H1 (cell line): Measurements from ENCODE around the gene OMP. TPM values are rescaled to one million over a fixed set of nuclear protein-coding genes. Genes with fewer than 3 reads are reported as not detected.

ENCODE experiments used
- ASH2L ChIP-seq: fragments of 200-600, 300-600 bp; sonication (generic); IDR thresholded peaks from one replicate; pipeline ENCODE4 v1.7.1; 2017; ENCODE audit warnings: low read length
- GABPA ChIP-seq: IDR thresholded peaks from 2 replicates; pipeline ENCODE4 v1.6.1; 2011; ENCODE audit warnings: mild to moderate bottlenecking, low read length, moderate library complexity, borderline replicate concordance; ENCODE audit not compliant: insufficient read depth
- MAFK ChIP-seq: IDR thresholded peaks from 2 replicates; pipeline ENCODE4 v1.6.1; 2012; ENCODE audit warnings: low read depth, mild to moderate bottlenecking, improper control_type of control experiment, low read length
- polyA plus RNA-seq, 7 experiments: library from polyadenylated mRNA; depleted of rRNA in 3 of 7; stranded (reverse) in 5 of 7; unstranded in 2 of 7; fragments of >200 nt in 5 of 7; fragments of 200-250 nt in 2 of 7; gene quantifications; 1 replicate in 5 of 7; 2 replicates in 1 of 7; 4 replicates in 1 of 7; pipeline versions ENCODE4 v1.2.1 to v1.2.3, GENCODE V29; 2011 to 2013; ENCODE audit warnings: missing spikeins in 2 of 7, mixed read lengths in 2 of 7
- total RNA-seq: library from RNA; stranded (reverse); fragmentation: NEBNext Ultra II Directional; extraction: Animal tissue kit (Norgen Biotek cat#: 25700); gene quantifications from 2 replicates; pipeline ENCODE4 v1.2.1, GENCODE V29; 2021
- TF ChIP-seq, protein P1 (sequence below), 3 experiments: IDR thresholded peaks; 1 replicate in 2 of 3; 2 replicates in 1 of 3; pipeline versions ENCODE4 v1.5.1 to v1.6.1; 2011; ENCODE audit warnings: low read length in 3 of 3, mild to moderate bottlenecking in 3 of 3, inconsistent platforms in 2 of 3, low read depth in 1 of 3, moderate library complexity in 1 of 3; ENCODE audit not compliant: insufficient read depth in 1 of 3; ENCODE audit errors: control extremely low read depth in 1 of 3

OMP gene
- total and polyA plus RNA-seq, 2 of the 8 experiments (the other 6 are each of a cell fraction or from before 2014, with no cell fraction given), result not detected

DNA sequence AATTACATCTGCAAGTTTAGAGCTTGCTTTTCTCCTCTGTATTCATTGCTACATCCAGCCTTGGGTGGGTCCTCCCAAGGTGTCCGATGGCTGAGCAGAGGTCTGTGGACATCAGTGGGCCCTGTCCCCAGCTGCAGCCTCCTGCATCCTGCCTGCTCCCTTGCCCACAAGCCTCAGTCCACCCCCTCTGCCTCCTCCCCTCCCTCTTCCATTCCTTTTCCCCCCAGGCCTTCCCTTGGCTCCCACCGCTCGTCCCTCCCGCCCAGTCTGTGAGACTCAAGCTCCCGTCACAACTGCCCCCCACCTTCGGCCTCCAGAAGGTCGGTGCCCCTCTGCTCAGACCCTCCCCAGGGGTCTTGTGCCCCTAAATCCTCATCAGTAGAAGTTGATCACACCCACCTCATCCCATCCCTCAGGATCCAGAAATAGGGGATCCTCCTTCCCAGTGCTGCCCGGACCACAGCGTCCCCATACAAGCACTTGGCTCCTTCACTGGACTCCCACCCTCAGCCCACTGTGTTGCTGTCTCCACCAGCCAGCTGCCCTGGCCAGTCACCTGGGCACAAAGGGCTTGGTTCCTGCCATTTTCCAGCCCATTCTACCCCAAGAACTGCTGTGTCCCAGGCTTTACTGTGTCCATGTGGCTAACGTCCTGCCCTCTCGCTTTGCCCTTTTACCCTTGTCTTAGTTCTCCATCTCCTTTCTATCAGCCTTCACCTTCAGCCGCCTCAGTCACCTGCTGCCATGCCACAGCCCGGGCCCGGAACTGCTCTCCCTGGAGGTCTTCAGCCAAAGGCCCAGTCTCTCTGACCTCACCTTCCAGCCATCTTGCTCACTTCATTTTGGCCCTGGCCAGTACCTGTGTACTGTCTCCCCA, 2.2 kb upstream of the OMP start (continued):
- no peak for TF ChIP-seq GABPA
- TF ChIP-seq MAFK, result no peak
- no peak for TF ChIP-seq ASH2L
- TF ChIP-seq, protein P1, sequence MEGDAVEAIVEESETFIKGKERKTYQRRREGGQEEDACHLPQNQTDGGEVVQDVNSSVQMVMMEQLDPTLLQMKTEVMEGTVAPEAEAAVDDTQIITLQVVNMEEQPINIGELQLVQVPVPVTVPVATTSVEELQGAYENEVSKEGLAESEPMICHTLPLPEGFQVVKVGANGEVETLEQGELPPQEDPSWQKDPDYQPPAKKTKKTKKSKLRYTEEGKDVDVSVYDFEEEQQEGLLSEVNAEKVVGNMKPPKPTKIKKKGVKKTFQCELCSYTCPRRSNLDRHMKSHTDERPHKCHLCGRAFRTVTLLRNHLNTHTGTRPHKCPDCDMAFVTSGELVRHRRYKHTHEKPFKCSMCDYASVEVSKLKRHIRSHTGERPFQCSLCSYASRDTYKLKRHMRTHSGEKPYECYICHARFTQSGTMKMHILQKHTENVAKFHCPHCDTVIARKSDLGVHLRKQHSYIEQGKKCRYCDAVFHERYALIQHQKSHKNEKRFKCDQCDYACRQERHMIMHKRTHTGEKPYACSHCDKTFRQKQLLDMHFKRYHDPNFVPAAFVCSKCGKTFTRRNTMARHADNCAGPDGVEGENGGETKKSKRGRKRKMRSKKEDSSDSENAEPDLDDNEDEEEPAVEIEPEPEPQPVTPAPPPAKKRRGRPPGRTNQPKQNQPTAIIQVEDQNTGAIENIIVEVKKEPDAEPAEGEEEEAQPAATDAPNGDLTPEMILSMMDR (IDR thresholded peaks at IDR 0.05; ENCODE audit: control extremely low read depth in 1 of 3, insufficient read depth in 1 of 3, low read depth in 1 of 3, low read length in 3 of 3), result no peak
- TF ChIP-seq, all 59 proteins: peak for 0
